ENCODE data around the gene SYCE1L.
"Not testable (repeated sequence)": the region's sequence is repeated elsewhere in the genome, so short reads cannot be mapped to it uniquely, and the experiment has no call there.

The SYCE1L gene

DNA sequence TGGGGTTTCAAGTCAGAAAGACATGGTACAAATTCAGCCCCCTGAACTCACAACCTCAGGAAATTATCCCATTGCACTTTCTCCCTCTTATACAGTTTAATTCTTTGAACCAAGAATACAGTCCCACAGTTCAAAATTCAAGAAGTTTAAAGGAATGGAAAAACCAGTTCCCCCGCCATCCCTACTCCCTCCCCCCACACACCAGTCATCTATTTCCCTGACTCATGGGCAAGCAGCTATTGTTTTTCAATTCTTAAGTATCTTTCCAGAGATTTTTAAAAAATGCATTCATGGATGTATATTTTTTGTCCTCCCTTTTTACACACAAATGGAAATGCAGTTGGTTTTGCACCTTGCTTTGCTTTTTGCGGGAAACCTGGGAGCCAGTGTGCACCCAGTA lies 7.3 kb downstream of the SYCE1L start:
- no peak for DNase-seq

DNA sequence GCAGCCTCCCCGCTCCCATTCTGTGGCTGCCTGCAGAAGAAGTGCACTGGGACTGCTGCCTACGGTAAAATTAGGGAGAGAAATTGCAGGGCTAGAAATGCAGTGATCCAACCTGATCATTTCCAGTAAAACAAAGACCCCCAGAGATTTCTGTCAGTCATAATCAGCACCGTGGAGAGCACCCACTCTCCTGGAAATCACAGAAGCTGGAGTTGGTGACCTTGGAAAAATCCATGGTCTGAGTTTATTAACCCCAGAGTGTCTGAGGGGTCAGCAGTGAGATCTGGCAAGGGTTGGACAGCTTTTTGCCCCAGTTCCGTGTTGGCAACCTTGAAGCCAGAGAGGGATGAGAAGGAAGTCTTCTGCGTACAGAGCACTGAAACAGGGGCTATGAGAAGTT lies 7.8 kb downstream of the SYCE1L start:
- DNase-seq: no peak

DNA sequence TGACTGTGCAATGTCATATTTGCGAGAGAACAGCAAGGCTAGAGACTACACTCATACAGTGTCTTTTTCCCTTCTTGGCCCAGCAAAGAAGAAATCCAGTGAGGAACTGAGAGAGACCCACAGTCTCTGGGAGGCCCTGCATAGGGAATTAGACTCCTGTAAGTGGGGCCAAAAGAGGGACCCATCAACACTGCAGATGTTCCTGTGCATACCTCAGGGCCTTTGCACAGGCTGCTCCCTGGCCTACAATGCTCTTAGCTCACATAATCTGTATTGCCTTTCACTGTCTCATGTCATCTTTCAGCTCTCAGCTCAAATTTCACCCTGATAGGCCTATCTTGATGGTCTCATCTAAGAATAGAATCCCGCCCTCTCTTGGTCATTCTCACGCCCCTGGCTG lies 9.2 kb downstream of the SYCE1L start:
- no peak for DNase-seq

DNA sequence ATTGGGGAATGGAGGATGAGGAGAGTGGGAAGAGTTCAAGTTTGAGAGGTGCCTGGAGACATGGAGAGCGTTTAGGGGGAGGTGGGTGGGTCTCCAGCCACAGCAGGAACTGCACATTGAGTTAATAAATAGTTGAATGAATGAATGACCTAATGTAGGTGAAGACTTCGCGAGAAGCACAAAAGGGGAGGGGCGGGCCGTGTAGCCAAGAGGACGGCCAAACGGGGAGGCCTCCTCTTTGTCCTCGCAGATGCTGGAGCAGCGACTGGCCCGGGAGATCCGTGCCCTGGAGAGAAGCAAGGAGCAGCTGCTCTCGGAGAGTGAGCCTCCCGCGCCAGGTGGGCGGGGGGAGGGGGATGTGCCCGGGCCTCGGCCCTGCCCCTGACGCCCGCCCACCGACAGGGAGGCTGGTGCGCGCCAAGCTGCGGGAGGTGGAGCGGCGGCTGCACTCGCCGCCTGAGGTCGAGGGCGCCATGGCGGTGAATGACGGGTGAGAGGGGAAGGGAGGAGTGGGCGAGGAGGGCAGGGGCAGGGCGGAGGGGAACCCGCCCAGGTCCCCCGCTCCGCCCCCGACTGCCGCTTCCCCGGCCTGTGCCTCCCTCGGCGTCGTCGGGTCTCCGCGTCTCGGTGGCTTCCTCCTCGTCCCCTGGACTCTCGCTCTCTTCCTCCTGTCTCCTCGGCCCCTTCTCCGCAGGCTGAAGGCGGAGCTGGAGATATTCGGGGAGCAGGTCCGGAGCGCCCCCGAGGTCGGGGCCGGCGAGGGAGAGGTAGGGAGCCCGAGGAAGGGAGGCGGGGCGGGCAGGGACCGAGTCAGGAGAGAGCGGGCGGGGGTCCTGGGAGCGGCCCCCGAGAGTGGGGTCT lies 12.9 kb downstream of the SYCE1L start:
- DNase-seq: no peak

DNA sequence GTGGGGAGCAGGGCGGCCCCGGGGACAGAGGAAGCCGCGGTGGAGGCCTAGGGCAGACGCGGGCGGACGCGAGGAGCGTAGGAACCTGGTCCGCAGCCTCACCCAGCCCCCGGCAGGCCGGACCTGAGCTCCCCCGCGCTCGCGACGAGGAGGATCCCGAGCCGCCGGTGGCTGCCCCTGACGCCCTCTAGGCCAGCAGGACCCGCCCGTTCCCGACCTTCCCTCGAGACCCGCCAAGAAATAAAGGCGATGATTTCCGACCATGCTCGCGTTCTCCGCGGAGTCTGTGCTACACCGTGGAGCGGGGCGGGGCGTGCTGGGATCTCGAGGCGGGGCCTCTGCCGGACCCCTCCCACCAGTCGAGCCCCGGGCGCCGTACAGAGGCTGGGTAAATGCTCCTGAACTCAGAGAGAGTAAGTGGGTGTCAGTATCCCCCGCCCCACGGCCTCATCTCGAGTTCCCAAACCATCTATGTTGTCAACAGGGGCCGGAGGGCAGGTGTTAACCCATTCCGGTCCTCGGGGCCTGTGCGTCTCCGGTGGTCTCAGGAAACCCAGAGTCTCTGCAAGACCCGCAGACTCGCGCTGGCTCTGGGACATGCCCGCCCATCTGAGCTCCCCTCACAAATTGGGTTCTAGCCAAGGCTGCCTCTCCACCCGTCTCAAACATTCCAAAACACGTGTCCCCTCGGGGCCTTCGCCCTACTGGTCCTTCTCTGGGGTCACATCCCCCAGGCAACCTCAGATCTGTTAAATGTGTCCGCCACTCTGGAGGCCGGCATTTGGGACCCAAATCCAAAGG lies 13.7 kb downstream of the SYCE1L start:
- DNase-seq: no peak

DNA sequence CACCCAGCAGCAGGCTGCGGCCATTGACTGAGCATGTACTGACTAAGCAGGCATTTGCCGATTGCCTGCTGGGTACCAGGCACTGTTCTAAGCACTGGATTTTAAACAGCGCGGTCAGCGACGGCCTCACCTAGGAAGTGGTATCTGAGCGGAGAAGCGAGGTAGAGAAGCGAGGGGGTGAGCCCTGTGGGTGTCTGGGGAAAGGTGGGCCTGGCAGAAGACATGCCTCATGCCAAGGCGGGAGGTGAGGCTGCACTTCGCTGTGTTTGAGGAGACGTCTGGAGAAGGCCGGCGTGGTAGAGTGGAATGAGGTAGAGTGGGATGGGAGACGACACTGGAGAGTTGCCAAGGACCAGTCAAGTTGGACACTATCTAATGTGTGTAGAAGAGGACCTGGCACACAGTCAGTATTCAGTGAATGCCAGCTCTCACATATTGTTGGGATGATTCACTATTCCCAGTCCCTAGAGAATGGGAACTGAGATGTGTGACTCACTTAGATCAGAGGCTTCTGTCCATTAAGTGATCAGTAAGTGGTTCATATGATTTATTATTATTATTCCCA lies 14.4 kb downstream of the SYCE1L start:
- no peak for DNase-seq

DNA sequence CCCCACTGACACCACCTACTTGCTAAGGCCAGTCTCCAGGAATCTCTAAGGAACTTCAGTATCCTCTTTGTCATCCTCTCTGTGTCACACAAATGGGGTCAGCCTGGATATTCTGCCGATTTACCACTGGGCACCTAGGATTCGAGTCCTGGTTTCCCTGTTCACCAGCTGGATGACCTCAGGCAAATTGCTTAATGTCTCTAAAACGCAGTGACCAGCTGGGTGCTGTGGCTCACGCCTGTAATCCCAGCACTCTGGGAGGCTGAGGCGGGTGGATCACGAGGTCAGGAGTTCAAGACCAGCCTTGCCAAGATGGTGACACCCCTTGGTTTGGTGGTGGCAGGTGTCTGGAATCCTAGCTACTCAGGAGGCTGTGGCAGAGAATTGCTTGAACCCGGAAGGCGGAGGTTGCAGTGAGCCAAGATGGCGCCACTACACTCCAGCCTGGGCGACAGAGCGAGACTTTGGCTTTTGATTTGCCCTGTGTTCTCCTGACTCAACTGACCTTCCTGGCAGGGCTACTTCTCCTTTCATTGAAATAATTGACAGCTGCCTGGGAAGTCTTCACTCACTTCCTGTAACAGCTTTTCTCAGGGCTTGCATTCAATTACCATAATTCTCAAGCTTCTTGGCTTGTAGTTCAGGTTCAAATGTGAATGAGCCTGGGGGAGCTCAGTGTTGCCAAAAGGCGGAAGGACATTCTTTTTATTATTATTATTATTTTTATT lies 15.4 kb downstream of the SYCE1L start:
- no peak for DNase-seq

DNA sequence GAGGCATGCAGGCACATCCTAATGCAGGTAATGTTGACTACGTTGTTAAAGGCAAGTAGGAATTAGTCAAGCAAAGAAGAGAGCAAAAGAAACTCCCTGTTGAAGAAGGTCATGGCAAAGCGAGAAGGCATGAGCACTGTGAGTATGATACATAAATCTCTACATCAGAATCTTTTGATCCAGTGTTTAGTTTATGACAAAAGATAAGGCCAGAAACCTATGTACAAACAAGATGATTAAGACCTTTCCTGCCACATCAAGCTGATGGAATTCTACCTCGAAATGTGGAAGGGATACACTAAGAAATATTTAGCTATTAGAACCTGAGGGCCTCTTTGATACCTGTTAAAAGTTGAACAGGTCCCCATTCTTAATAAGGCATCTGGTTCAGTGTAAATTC lies 20.2 kb downstream of the SYCE1L start:
- no peak for DNase-seq

DNA sequence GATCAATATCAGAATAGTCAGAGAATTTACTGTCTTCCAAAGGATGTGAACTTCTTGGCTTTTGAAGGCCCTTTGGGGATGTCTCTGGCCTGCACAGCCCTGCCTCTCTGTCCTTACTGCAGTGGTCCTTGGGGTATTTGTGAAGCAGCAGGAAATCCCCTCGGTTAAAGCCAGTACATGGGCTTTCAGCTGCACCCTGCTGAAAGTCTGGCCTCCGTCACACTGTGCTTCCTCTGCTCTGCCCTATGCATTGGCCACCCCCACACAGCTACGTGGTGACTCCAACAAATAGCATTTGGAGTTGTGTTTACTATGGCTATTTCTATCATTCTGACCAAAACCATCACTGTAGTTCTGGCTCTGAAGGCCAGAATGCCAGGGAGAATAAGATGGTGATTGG lies 21.2 kb downstream of the SYCE1L start:
- no peak for DNase-seq

DNA sequence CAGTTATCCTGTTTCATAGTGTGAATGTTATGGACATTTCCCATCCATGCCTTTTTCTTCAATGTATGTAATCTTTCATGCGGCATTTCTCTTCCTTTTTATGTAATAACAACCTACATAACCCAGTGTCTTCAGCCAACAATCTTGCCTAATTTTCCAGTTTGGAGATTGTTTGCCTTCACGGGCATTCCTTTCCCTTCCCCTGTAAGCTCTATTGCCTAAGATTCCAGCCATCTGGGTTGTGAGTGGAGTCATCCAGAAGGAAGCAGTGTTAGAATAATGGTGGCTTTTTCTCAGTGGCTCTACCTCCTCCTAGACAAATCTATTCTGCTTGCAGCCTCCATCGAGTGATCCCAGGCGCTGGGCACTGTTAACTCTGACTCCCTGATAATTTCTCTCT lies 22.3 kb downstream of the SYCE1L start:
- no peak for DNase-seq

DNA sequence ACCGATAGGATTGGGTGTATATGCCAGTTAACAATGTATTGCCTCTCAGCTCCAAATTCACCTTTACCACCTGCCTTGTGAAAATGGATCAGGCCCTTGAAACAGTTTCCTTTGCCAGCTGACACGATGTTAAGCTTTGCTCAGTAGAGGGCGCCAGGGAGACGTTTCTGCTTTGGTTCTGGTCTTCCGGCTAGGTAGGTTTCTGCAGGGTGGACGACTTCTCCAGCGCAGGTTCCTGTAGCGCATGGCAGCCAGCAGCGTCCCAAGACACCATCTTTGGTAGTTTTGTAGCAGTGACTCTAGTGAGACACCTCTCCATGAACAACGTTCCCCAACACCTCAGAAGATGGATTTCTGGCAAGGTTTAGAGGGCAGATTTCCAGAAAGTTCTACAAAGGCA lies 24.0 kb downstream of the SYCE1L start:
- DNase-seq: no peak

DNA sequence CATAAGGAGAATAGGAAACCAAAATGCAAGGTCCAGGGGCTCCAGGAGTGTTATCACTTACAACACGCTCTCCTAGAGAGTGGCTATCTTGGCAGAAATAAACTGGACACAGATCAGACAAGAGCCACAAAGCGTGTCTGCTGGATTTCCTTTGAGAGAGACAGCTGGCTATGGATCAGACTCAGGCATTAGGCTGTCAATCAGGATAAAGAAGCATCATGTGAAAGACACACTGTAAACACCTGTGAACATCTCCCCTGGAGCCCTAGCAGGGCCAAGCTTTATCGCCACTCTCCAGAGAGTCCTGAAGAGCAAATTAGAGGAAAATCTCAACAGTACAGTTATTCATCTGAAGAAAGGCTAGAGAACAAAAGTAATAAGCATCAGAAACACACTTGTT lies 26.0 kb downstream of the SYCE1L start:
- DNase-seq: no peak

DNA sequence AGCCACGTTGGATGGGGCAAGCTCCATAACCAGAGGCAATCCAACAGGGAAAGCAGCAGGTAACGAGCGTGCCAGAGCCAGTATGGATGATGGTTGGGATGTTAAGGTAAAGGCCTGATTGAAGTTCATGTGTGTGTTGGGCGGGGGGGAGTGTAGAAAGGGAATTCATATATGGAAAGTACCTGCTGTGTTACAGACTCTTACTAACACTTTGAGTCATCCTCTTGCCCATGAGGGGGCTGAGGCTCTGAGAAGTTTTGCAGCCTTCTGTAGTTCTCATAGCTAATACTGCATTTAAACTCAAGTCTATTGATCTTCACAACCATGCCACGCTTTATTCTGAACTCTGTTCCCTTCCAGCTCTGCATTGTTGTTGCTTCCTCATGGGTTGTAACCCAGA lies 28.5 kb downstream of the SYCE1L start:
- DNase-seq: no peak

DNA sequence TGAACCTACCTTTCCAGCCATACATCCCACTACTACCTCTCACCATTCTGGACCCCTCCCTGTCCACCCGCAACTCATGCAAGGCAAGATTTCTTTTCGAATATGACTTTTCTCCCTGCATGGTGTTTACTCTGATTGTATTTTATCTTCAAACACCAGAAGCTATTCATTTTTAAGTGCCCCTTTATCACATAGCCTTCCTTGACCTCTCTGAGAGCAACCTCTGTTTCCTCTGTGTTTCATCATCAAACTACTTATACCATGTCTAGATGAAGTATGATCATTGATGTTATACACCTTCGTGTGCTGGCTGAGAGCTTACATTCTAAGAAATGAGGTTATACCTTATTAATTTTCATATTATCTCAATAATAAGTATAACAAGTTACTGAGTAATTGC lies 31.8 kb downstream of the SYCE1L start:
- no peak for DNase-seq

DNA sequence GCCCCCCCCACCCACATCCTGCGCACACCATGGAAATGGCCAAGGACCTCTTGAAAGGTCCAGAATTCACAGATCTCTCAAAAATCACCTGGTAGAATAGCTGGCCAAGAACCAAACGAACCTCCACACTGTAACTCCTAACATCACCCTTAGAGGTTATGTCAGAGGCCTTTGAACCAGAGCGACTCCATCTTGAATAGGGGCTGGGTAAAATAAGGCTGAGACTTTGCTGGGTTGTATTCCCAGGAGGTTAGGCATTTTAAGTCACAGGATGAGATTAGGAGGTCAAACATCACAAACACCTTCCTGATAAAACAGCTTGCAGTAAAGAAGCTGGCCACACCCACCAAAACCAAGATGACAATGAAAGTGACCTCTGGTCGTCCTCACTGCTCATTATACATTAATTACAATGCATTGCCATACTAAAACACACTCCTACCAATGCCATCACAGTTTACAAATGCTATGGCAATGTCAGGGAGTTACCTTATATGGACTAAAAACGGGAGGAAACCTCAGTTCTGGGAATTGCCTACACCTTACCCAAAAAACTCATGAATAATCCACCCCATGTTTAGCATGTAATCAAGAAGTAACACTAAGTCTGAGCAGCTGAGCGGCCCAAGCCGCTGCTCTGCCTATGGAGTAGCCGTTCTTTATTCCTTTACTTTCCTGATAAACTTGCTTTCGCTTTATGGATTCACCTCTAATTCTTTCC lies 34.8 kb downstream of the SYCE1L start:
- DNase-seq: no peak

DNA sequence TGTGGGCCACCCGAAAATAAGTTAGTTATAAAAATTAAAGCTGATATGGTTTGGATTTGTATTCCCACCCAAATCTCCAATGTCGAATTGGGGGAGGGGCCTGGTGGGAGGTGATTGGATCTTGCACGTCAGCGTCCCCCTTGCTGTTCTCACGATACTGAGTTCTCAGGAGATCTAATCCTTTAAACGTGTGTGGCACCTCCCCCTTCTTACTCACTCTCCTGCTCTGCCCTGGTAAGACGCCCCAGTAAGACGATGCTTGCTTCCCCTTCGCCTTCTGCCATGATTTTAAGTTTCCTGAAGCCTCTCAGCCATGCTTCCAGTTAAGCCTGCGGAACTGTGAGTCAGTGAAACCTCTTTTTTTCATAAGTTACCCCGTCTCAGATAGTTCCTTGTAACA lies 35.4 kb downstream of the SYCE1L start:
- DNase-seq: no peak

DNA sequence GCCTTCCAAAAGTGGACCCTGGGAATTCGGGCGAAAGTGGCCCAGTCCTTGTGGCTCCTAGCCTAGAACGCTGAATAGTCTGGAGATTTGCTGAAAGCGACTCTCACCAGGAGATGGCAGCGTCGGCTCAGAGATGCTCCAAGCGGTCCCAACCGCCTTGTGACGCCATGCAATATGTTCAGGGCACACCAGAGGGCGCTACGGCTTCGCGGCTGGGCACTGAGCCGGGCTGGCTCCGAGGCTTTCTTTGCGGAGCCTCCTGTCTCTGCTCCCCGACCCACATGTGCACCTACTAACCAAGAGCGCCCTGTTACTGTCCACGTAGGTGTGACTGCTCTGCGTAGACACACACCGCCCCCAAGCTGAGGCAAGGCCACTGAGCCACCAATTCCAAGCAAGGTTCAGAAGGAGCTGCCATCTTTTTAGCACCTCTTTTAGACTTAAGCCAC lies 36.9 kb downstream of the SYCE1L start:
- peak; percentile 53 for DNase-seq

DNA sequence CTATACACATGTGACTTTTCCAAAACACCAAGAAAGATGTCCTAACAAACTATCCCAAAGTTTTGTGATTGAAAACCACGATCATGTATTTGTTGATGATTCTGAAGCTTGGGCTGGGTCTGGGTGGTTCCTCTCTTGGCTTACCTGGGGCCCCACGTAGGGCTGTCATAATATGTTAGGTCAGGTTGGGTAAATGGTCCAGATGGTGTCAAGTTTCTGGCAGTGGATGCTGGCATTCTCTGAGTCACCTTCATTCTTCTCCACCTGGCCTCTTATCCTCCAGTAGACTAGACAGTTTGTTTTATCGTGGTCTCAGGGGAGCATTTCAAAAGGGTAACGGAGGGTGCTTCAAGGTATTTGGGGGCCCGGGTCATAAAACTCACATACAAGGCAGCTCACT lies 39.4 kb downstream of the SYCE1L start:
- no peak for DNase-seq

DNA sequence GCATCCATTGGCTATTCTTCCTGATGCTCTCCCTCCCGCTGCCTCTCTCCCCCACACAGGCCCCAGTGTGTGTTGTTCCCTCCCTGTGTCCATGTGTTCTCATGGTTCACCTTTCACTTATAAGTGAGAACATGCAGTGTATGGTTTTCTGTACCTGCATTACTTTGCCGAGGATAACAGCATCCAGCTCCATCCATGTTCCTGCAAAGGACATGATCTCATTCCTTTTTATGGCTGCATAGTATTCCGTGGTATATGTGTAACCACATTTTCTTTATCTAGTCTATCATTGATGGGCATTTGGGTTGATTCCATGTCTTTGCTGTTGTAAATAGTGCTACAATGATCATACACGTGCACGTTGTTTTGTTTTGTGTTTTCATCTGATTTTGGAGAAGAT lies 43.3 kb downstream of the SYCE1L start:
- DNase-seq: not testable (repeated sequence)

DNA sequence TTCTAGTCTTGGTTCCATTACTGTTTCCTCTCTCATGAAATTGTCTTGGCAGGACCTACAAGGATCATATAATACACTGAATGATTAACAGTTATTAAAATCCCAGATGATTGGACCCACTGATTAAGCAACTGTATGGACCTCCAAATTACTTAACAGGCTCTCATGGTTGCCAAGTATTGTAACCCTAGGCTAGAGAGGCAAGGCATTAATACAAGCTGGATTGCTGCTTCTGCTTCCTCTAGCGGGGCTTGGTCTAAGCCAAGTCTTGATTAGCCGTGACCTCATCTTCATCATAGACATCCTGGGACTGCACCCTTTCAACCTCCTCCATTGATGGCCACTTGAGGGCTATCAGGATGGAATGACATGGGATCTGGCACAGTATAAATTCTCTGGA lies 46.9 kb downstream of the SYCE1L start:
- DNase-seq: no peak

DNA sequence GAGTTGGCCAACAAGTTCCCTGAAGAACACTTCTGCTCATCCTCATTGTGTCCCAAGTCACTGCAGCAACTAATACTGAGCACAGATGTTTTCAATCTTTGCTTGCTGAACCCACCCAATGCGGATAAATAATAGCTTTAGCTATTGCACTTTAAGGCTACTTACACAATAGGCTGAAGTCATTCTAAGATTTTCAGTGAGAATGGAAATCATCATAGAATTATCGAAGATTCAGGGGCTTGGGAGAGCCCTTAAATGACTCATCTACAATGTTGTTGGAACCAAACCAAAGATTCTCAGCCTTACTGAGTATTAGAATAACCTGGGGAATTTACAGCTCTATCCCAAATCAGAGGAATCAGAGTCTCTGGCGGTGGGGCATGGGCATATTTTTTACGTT lies 51.2 kb downstream of the SYCE1L start:
- no peak for DNase-seq

All from NK-92 treated with Interleukin-12 subunit alpha and Interleukin-12 subunit beta, amount 100 ng/mL, for 24 hours (cell line).